Liver (tissue), 9 donors: ENCODE results near the gene RAD51B. TPM values are rescaled to one million over a fixed set of nuclear protein-coding genes. Genes with fewer than 3 reads are reported as not detected.
A peak's percentile ranks its signal among the peaks of the same experiment; 100 is the strongest.

Experiments used
- DNase-seq: peaks from one replicate; pipeline ENCODE4 v3.0.0-alpha.2; 2017; ENCODE audit warnings: low spot score
- H3K27ac ChIP-seq, 2 donors: one replicate each; pipeline ENCODE4 v1.7.0; 2013; ENCODE audit warnings: inconsistent platforms in 2 of 2, low read length in 2 of 2, control low read depth in 1 of 2, low read depth in 1 of 2, mild to moderate bottlenecking in 1 of 2
- H3K27me3 ChIP-seq, 4 donors: one replicate each; pipeline versions ENCODE4 v1.6.1 to v1.7.0; 2013; ENCODE audit warnings: low read length in 3 of 4, inconsistent platforms in 1 of 4, mild to moderate bottlenecking in 1 of 4, moderate library complexity in 1 of 4; ENCODE audit not compliant: control insufficient read depth in 4 of 4, insufficient read depth in 4 of 4
- H3K36me3 ChIP-seq, 4 donors: one replicate each; pipeline versions ENCODE4 v1.6.1 to v1.7.0; 2013; ENCODE audit warnings: low read length in 3 of 4, mild to moderate bottlenecking in 3 of 4, low read depth in 1 of 4, moderate library complexity in 1 of 4; ENCODE audit not compliant: control insufficient read depth in 4 of 4, insufficient read depth in 3 of 4
- H3K4me1 ChIP-seq, 4 donors: one replicate each; pipeline versions ENCODE4 v1.6.1 to v1.7.0; 2013; ENCODE audit warnings: low read length in 3 of 4, mild to moderate bottlenecking in 3 of 4, moderate library complexity in 1 of 4; ENCODE audit not compliant: control insufficient read depth in 4 of 4, insufficient read depth in 4 of 4
- H3K4me3 ChIP-seq, 3 donors: one replicate each; pipeline versions ENCODE4 v1.6.1 to v1.7.0; 2013; ENCODE audit warnings: low read length in 3 of 3, control low read depth in 1 of 3, low read depth in 1 of 3, mild to moderate bottlenecking in 1 of 3
- H3K9ac ChIP-seq, 2 donors: one replicate each; pipeline ENCODE4 v1.7.0; 2013; ENCODE audit warnings: low read length in 2 of 2, mild to moderate bottlenecking in 2 of 2, moderate library complexity in 2 of 2, control low read depth in 1 of 2, low read depth in 1 of 2
- H3K9me3 ChIP-seq, 4 donors: one replicate each; pipeline versions ENCODE4 v1.6.1 to v1.7.0; 2013; ENCODE audit warnings: low read length in 3 of 4; ENCODE audit not compliant: control insufficient read depth in 4 of 4
- ATF3 ChIP-seq: IDR thresholded peaks from 2 replicates; pipeline ENCODE4 v1.6.1; 2016; ENCODE audit warnings: antibody characterized with exemption
- CTCF ChIP-seq: fragments of 150-350 bp; IDR thresholded peaks from 2 replicates; pipeline ENCODE4 v1.5.1; 2017; ENCODE audit warnings: improper control_type of control experiment, low read depth, low read length; ENCODE audit not compliant: missing input control
- EGR1 ChIP-seq, 2 donors: IDR thresholded peaks; 2 replicates each; pipeline ENCODE4 v1.6.1; 2016 to 2018; ENCODE audit warnings: antibody characterized with exemption in 2 of 2, low read depth in 2 of 2
- FOXA1 ChIP-seq: IDR thresholded peaks from 2 replicates; pipeline ENCODE4 v1.6.1; 2016; ENCODE audit warnings: antibody characterized with exemption
- FOXA2 ChIP-seq: IDR thresholded peaks from 2 replicates; pipeline ENCODE4 v1.6.1; 2016; ENCODE audit warnings: antibody characterized with exemption
- GABPA ChIP-seq, 2 donors: IDR thresholded peaks in 1 of 2; conservative IDR thresholded peaks in 1 of 2; 2 replicates each; pipeline ENCODE4 v1.6.1; 2016; ENCODE audit warnings: antibody characterized with exemption in 2 of 2, mild to moderate bottlenecking in 1 of 2, moderate library complexity in 1 of 2
- HNF4A ChIP-seq, 2 donors: conservative IDR thresholded peaks; 2 replicates each; pipeline ENCODE4 v1.6.1; 2016; ENCODE audit warnings: antibody characterized with exemption in 2 of 2, mild to moderate bottlenecking in 2 of 2
- HNF4G ChIP-seq: IDR thresholded peaks from 2 replicates; pipeline ENCODE4 v1.6.1; 2016; ENCODE audit warnings: antibody characterized with exemption
- JUND ChIP-seq, 2 donors: IDR thresholded peaks; 2 replicates each; pipeline ENCODE4 v1.6.1; 2016; ENCODE audit warnings: antibody characterized with exemption in 2 of 2
- MAX ChIP-seq: IDR thresholded peaks from 2 replicates; pipeline ENCODE4 v1.6.1; 2016; ENCODE audit warnings: antibody characterized with exemption
- NR2F2 ChIP-seq: IDR thresholded peaks from 2 replicates; pipeline ENCODE4 v1.6.1; 2016; ENCODE audit warnings: antibody characterized with exemption
- RAD21 ChIP-seq, 2 donors: IDR thresholded peaks; 2 replicates each; pipeline ENCODE4 v1.6.1; 2016; ENCODE audit warnings: antibody characterized with exemption in 2 of 2, mild to moderate bottlenecking in 2 of 2
- REST ChIP-seq: IDR thresholded peaks from 2 replicates; pipeline ENCODE4 v1.6.1; 2016; ENCODE audit warnings: antibody characterized with exemption, mild to moderate bottlenecking
- RXRA ChIP-seq, 2 donors: IDR thresholded peaks; 2 replicates each; pipeline ENCODE4 v1.6.1; 2017 to 2018; ENCODE audit warnings: antibody characterized with exemption in 2 of 2, mild to moderate bottlenecking in 1 of 2
- SP1 ChIP-seq: IDR thresholded peaks from 2 replicates; pipeline ENCODE4 v1.6.1; 2018; ENCODE audit warnings: antibody characterized with exemption, mild to moderate bottlenecking
- TAF1 ChIP-seq: conservative IDR thresholded peaks from 2 replicates; pipeline ENCODE4 v1.6.1; 2016; ENCODE audit warnings: antibody characterized with exemption, mild to moderate bottlenecking
- ZBTB33 ChIP-seq: IDR thresholded peaks from 2 replicates; pipeline ENCODE4 v1.6.1; 2016; ENCODE audit warnings: antibody characterized with exemption
- WGBS: extraction: QIAGEN DNeasy Blood & Tissue Kit; methylation state at CpG from one replicate; pipeline ENCODE4 v1.1.7; 2013; 5-methylcytosine and 5-hydroxymethylcytosine counted together
- polyA plus RNA-seq, 2 donors: library from polyadenylated mRNA; stranded (reverse) in 1 of 2; unstranded in 1 of 2; fragments of 200-250 nt in 1 of 2; fragments of >200 nt in 1 of 2; fragmentation: Nextera tagmentation in 1 of 2; extraction: Ambion mirVana in 1 of 2; gene quantifications; one replicate each; pipeline versions ENCODE4 v1.2.1 to v1.2.3, GENCODE V29; 2013 to 2015
- total RNA-seq, 2 donors: library from RNA; depleted of rRNA; stranded (reverse); fragments of >200 nt; gene quantifications; one replicate each; pipeline ENCODE4 v1.2.3, GENCODE V29; 2014
- donor health status: healthy.
- donor health status: healthy.
- donor health status: healthy.
- donor health status: healthy.
- donor health status: healthy.

RAD51B gene
- total and polyA plus RNA-seq, 4 donors: 0.81 to 12.9 (median 2.4) TPM

DNA sequence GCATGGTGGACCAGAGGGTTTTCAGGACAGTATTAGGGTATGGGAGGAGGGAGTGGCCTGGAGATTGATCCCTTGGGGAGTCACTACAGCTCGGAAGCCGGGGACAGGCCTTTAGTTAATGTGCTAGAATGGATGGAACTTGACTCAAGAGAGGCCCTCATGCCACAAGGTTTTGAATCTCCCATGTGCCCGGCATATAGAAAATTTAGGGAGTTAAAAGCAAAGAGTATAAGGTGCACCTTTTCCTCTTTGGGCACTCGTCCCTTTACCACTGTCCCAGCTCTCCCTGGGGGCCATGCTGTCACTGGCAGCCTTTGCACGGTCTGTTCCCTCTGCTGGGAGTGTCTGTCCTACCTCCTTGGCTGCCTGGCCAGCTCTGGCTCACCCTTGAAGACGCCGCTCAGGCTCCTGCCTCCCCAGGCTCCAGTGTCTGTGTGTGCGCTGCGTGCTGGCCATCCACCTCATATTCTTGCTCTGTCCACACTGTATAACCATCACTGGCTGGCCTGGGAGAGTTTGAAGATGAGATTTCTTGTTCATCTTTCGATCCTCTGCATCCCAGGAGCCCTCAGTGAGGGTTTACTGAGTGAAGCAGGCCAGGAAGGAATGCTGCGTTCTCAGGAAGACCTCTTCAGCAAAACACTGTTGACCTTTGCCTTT lies 811.9 kb downstream of the RAD51B start:
- H3K27ac ChIP-seq: peak overlapping the region; percentile 96 to 97
- H3K4me1 ChIP-seq: peaks cover 12 to 44% (median 19%) of the 10 kb centered on the region in 4 donors
- no peaks in the 10 kb centered on the region for H3K36me3 ChIP-seq
- TF ChIP-seq RXRA (IDR thresholded peaks at IDR 0.05): no peak
- no peak for TF ChIP-seq RAD21 (IDR thresholded peaks at IDR 0.05)
- TF ChIP-seq MAX: no peak
- no peak for TF ChIP-seq FOXA2
- TF ChIP-seq HNF4G: no peak
- no peak for TF ChIP-seq REST
- no peak for TF ChIP-seq TAF1
- TF ChIP-seq SP1: no peak
- TF ChIP-seq FOXA1: no peak
- TF ChIP-seq HNF4A (conservative IDR thresholded peaks at IDR 0.05): no peak
- TF ChIP-seq NR2F2: no peak
- TF ChIP-seq JUND (IDR thresholded peaks at IDR 0.05): no peak
- TF ChIP-seq CTCF: no peak
- TF ChIP-seq EGR1 (IDR thresholded peaks at IDR 0.05; ENCODE audit: low read depth in 2 of 2): no peak
- no peak for TF ChIP-seq ATF3
- no peak for TF ChIP-seq GABPA (IDR thresholded peaks at IDR 0.05 in 1 of 2, conservative IDR thresholded peaks at IDR 0.05 in 1 of 2)
- no peak for TF ChIP-seq ZBTB33
- H3K27me3 ChIP-seq: no peaks in the 10 kb centered on the region
- no peak overlapping the region for H3K9ac ChIP-seq
- no peak overlapping the region for H3K4me3 ChIP-seq
- peak; percentile 27 for DNase-seq
- 88% methylated on average over 11 of the region's 11 CpGs for WGBS
- no peaks in the 10 kb centered on the region for H3K9me3 ChIP-seq
